GM19452 (cell line): ENCODE data around the gene RSAD2.

Source experiments
- ATAC-seq: cut with Tn5 transposase; IDR thresholded peaks from one replicate; pipeline ENCODE4 v1.9.1; 2021; ENCODE audit not compliant: unreplicated experiment

RSAD2 gene

DNA sequence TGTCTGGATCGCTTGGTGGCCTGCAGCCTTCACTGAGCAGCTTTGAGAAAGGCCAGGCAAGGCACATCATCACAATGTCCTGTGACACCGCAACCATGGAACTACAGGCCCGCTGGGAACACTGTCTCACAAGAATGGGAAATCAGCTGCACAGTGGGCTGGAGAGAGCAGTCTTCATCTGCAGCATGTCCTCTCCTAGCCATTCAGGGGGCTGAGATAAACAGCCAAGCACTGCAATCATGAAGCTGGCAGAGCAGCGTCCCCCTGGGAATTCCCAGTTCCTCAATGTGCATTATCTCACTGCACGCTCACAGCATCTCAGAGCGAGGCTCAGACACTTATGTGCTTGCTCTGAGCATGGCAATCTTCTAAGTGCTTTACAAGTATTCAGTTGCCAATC, 13.8 kb upstream of the RSAD2 start:
- no peak for ATAC-seq

- no peak for ATAC-seq
Measured at GRCh38 chr2:6864231-6864754, 13.3 kb upstream of the RSAD2 start.

- peak; percentile 23 for ATAC-seq
Measured at GRCh38 chr2:6864923-6865345, 12.6 kb upstream of the RSAD2 start.

GRCh38 chr2:6865346-6866274, 12.0 kb upstream of the RSAD2 start, which contains the start of gene CMPK2:
TSS of gene CMPK2 (minus strand) at chr2:6865907. CDS start at chr2:6865696, 211 bp downstream.
- peak; percentile 79 for ATAC-seq

GRCh38 chr2:6866275-6866671, 11.3 kb upstream of the RSAD2 start:
- no peak for ATAC-seq

GRCh38 chr2:6866982-6867381, 10.6 kb upstream of the RSAD2 start:
- no peak for ATAC-seq

DNA sequence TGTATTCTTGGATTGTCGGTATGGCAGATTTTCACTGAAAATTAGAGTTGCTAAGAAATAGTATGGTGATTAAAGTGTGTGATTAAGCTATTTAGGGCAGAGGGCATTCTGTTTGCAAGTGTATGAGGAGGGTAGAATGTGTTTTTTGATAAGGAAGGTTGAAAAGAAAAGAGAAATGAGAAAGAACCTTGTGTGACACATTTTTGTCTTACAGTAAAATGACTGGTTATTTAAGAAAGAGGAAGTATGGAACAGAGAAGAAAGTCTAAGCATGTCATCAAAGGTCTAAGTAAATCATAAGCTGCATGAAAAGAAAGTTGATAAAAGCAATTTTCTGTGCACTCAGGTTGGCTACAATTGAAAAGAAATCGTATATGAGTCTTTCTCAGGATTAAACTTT, 5.2 kb upstream of the RSAD2 start:
- no peak for ATAC-seq

DNA sequence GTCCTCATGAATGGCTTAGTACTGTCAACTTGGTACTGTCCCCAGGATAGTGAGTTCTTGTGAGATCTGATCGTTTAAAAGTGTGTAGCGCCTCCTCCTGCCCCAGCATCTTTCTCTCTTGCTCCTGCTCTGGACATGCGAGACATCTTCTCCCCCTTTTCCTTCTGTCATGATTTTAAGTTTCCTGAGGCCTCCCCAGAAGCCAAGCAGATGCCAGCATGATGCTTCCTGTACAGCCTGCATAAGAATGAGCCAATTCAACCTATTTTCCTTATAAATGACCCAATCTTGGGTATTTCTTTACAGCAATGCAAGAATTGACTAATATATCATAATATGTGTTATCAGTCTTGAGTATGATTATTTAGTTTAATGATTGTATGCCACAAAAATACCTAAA, 3.5 kb upstream of the RSAD2 start:
- ATAC-seq = no peak

DNA sequence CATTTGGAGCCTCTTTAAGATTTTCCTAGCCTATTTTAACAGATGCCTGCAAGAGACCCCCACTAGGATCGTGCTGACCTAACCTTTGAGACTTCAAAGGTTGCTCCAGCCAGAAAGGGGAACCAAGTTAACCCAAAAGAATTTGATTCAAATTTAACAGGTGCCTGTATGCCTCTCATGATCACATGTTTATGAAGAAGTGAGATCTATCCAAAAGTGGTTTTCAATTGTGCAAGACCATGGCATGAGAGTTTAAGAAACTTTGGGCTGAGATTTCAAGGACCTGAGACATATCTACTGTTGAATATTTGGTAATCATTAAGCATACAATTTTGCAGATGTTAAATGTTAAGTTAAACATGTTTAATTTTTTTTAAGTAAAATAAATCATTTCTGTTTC, 1.3 kb upstream of the RSAD2 start:
- no peak for ATAC-seq

GRCh38 chr2:6878549-6878948, 972 bp downstream of the RSAD2 start:
- ATAC-seq = no peak

GRCh38 chr2:6879011-6879410, 1.4 kb downstream of the RSAD2 start:
- ATAC-seq = no peak

DNA sequence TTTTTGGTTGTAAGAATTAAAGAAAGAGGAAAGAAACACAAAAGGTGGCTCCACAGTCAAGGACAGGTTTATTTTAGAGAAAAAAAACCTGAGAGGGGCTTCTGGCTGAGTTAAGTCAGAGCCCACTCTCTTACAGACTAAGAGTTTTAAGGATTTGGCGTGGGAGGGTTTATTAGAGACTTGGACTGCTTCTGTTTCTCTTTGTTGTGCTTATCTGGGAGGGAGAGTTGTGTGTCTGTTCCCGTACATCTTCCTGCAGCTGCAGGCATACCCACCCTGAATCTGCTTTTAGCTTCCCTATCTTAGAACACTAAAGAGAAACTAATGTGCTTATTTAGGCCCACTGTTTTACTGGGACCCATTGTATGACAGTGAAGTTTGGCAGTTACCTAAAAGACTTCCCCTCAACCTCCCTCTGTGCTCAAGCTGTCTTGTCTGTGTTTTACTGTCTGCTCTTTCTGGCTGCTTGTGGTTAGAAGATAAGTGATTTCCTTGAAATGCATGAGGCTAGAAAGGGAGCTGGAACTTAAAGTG, 2.7 kb downstream of the RSAD2 start:
- no peak for ATAC-seq

GRCh38 chr2:6881046-6881445, 3.5 kb downstream of the RSAD2 start:
- ATAC-seq = no peak

- ATAC-seq = no peak
Measured at GRCh38 chr2:6881516-6881915, 3.9 kb downstream of the RSAD2 start.

GRCh38 chr2:6883448-6884122, 6.0 kb downstream of the RSAD2 start:
- no peak for ATAC-seq

GRCh38 chr2:6885551-6885950, 8.0 kb downstream of the RSAD2 start:
- ATAC-seq = no peak

DNA sequence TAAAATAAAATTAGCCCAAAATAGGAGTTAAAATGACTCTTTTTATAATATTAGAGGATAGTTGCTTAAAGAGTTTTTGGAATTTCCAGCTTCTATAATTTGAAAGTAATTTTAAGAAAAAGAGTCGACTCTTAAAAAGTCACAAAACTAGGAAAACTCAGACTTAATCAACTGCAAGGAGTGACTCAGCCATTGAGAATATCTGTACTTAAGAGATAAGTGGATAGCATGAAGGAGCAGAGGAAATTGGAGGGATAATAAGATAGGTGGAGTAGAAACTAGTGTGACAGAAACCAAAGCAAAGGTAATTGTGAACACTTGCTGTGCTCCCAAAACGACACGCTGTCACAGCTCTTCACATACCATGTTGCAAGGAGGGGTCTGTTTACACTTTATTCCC, 8.4 kb downstream of the RSAD2 start:
- ATAC-seq = no peak

- no peak for ATAC-seq
Measured at GRCh38 chr2:6887751-6888192, 10.2 kb downstream of the RSAD2 start.

DNA sequence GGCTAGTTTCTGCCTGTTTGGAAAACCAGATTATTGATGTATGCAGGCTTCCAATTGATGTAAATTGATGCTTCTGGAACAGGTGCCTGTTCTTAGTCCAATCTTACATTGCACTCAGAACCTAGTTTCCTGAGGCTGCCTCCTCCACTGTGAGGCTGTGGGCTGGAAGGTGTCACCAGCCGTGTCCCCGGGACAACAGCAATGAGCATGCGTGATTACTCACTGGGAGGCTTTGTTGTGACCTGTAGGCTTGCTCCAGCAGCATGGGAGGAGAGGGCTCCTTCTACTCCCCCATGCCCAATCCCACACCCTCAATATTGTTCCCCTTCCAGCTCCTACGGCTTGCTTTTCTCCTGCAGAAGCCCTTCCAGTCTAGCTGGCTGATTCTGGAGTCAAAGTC, 11.1 kb downstream of the RSAD2 start:
- no peak for ATAC-seq

DNA sequence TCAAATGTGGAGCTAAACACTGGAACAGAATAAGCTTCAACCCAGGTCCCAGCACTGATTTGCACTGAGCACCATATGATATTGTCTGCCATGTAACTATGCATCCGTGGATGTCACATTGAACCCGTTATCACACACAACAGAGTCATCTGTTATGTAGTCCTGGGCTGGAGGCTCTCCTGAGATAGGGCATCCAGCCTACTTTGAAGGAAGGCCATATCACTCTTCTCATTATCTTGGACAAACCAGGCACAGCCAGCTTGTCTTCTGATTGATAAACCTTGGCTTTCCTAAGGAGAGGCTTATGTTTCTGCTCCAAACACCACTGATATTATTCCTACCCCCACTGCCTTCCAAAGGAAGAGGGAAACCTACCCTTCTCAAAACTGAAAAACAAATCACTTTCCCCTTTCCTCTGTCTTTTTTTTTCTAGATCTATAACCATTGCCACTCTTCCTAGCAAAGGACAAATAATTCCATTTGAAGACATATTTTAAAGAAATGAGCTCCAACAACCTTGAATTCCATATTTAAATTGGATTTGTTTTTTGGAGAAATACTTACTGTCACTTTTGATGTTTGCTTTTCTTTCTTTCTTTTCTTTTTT, 16.4 kb downstream of the RSAD2 start:
- ATAC-seq = no peak
